Right hindlimb (tissue), 1 donor: ENCODE data around the gene AMBP.

ENCODE experiments used
- DNase-seq: peaks from one replicate; pipeline ENCODE4 v3.0.0-alpha.2; 2018

AMBP gene

GRCh38 chr9:114112778-114113584 lies 34.9 kb upstream of the AMBP start:
- peak; percentile 64 for DNase-seq

GRCh38 chr9:114112325-114112724 lies 34.2 kb upstream of the AMBP start:
- DNase-seq: no peak

- DNase-seq: no peak
These were observed 32.1 kb upstream of the AMBP start for GRCh38 chr9:114110180-114110579.

GRCh38 chr9:114109124-114109523 lies 31.0 kb upstream of the AMBP start:
- no peak for DNase-seq

- peak; percentile 85 for DNase-seq
These were observed 30.1 kb upstream of the AMBP start for GRCh38 chr9:114108016-114108833.

- no peak for DNase-seq
These were observed 29.3 kb upstream of the AMBP start for GRCh38 chr9:114107286-114108001.

GRCh38 chr9:114105236-114105635 lies 27.1 kb upstream of the AMBP start:
- DNase-seq: no peak

GRCh38 chr9:114102484-114102883 lies 24.4 kb upstream of the AMBP start:
- no peak for DNase-seq

GRCh38 chr9:114100536-114100935 lies 22.4 kb upstream of the AMBP start:
- no peak for DNase-seq

GRCh38 chr9:114099669-114100270 lies 21.7 kb upstream of the AMBP start:
- DNase-seq: no peak

GRCh38 chr9:114098936-114099668 lies 21.0 kb upstream of the AMBP start, which contains the start of gene KIF12:
Gene KIF12 (minus strand): TSS chr9:114099292. CDS start chr9:114099276, 16 bp downstream.
- DNase-seq: no peak

GRCh38 chr9:114098021-114098935 lies 20.2 kb upstream of the AMBP start:
- no peak for DNase-seq

- DNase-seq: no peak
These were observed 19.5 kb upstream of the AMBP start for GRCh38 chr9:114097613-114098020.

- no peak for DNase-seq
These were observed 18.9 kb upstream of the AMBP start for GRCh38 chr9:114096866-114097612.

GRCh38 chr9:114096041-114096511 lies 18.0 kb upstream of the AMBP start:
- no peak for DNase-seq

GRCh38 chr9:114094971-114095370 lies 16.9 kb upstream of the AMBP start:
- DNase-seq: no peak

GRCh38 chr9:114093761-114094505 lies 15.8 kb upstream of the AMBP start:
- no peak for DNase-seq

GRCh38 chr9:114093031-114093471 lies 15.0 kb upstream of the AMBP start:
- no peak for DNase-seq

GRCh38 chr9:114092336-114092735 lies 14.2 kb upstream of the AMBP start:
- DNase-seq: no peak
